ENCODE measurements around the gene CELF4. TPM values are rescaled to one million over a fixed set of nuclear protein-coding genes. Genes with fewer than 3 reads are reported as not detected.

The CELF4 gene
- 0.34 TPM in 1 of 2 replicates, not detected in the other for total RNA-seq

DNA sequence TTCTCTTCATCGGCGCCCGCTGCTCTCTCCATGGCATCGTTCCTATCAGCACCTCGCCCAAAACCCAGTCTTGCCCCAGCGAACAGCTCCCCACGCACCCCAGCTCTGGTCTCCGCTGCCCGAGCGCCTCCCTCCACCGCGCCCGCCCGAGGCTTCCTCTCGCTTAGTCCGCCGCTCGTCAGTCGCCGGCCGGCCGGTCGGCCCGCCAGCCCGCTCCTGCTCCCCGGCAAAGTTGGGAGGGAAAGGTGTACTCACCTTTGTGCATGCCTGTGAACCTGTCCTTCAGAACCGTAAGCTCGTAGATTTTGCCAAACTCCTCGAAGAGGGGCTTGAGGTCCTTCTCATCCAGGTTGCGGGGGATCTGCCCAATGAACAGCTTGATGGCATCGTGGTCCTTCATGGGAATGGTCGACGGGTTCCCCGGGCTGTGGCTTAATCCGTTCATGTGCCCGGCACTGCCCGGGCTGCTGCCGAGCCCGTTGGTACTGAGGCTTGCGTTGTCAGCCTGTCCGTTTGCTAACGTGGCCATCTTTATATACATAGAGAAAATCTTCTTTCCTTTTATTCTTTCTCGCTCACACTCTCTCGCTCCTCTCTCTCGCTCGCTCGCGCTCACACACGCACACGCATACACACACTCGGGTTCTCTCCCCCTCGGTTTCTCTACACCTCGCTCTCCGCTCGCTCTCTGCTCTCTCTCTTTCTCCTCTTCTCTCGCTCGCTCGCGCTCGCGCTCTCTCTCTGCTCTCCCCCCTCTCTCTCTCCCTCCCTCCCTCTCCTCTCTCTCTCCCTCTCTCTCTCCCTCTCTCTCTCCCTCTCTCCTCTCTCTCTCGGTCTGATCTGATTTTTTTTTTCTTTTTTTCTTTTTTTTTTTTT lies at the start of gene CELF4:
CELF4 (minus strand) TSS at position 698 of the 876 bp plus-strand sequence.
- Histone ChIP-seq H3K27me3 (ENCODE audit: control insufficient read depth, insufficient read depth, low read length) (peaks cover 68% of the 10 kb centered on the region), H3K36me3 (ENCODE audit: control insufficient read depth, insufficient read depth, low read length) (no peaks in the 10 kb centered on the region)

DNA sequence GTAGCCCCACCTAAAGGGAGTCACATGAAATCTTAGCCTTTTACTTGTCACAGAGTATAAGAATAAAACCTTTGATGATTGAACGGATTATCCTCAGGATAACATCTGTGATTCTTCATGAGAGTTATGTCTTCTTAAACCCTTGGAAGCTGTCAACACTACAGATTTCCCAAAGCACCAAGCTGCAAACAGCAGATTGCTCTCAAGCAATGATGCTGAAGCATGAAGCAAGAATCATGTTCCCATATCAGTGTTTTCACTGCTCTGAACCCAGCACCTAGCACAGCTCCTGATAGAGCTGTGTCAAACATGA lies 47.6 kb upstream of the CELF4 start:
- DNase-seq (ENCODE audit: low read depth): no peak
- TF ChIP-seq, protein P1, sequence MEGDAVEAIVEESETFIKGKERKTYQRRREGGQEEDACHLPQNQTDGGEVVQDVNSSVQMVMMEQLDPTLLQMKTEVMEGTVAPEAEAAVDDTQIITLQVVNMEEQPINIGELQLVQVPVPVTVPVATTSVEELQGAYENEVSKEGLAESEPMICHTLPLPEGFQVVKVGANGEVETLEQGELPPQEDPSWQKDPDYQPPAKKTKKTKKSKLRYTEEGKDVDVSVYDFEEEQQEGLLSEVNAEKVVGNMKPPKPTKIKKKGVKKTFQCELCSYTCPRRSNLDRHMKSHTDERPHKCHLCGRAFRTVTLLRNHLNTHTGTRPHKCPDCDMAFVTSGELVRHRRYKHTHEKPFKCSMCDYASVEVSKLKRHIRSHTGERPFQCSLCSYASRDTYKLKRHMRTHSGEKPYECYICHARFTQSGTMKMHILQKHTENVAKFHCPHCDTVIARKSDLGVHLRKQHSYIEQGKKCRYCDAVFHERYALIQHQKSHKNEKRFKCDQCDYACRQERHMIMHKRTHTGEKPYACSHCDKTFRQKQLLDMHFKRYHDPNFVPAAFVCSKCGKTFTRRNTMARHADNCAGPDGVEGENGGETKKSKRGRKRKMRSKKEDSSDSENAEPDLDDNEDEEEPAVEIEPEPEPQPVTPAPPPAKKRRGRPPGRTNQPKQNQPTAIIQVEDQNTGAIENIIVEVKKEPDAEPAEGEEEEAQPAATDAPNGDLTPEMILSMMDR (IDR thresholded peaks at IDR 0.05; ENCODE audit: insufficient read depth, low read length, poor library complexity, severe bottlenecking): no peak
- no peak overlapping the region for H3K4me3 ChIP-seq (ENCODE audit: low read depth, low read length)
- H3K27me3 ChIP-seq (ENCODE audit: control insufficient read depth, insufficient read depth, low read length): no peaks in the 10 kb centered on the region
- H3K36me3 ChIP-seq (ENCODE audit: control insufficient read depth, insufficient read depth, low read length): no peaks in the 10 kb centered on the region

More for the DNA sequence above, at the start of gene CELF4:
- DNase-seq (ENCODE audit: low read depth): no peak
- peak within 1 kb of the TSS; percentile 39 for H3K4me3 ChIP-seq (ENCODE audit: low read depth, low read length)
- TF ChIP-seq, protein P1 (IDR thresholded peaks at IDR 0.05; ENCODE audit: insufficient read depth, low read length, poor library complexity, severe bottlenecking): no peak

DNA sequence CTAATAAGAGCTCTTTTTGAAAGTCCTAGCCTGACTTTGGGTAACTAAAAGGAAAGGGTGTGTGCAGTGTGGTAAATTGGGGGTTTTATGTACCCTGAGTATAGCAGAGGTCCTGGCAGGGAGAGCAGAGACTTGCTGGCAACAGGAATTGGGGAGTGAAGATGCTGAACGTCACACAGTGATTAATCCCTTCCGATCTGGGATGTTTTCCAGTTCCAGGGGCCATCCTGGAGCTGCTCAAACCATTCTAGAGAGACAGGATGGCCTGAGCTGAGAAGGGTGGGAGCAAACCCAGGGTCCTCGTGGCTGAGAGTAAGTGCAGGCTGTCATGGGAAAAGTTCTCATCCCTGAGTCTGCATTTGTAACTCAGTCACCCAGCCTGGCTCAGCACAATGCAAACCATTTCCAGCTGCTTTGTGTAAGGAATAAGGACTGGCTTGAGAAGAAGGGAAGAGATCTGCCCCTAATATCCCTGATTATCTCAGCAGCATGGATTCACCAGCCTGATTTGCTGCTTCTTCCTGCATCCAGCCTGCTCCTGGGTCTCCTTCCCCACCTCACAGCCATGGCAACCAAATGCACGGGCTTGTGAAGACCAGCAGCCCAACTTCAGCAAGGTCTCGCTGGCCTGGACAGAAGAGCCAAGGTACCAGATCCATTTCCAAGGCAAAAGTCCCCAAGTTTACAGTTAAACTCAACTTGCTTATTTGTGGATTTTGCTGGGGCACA lies 47.1 kb upstream of the CELF4 start:
- no peak overlapping the region for H3K4me3 ChIP-seq (ENCODE audit: low read depth, low read length)
- no peaks in the 10 kb centered on the region for H3K36me3 ChIP-seq (ENCODE audit: control insufficient read depth, insufficient read depth, low read length)
- DNase-seq (ENCODE audit: low read depth): no peak
- no peaks in the 10 kb centered on the region for H3K27me3 ChIP-seq (ENCODE audit: control insufficient read depth, insufficient read depth, low read length)
- TF ChIP-seq, protein P1 (IDR thresholded peaks at IDR 0.05; ENCODE audit: insufficient read depth, low read length, poor library complexity, severe bottlenecking): no peak

DNA sequence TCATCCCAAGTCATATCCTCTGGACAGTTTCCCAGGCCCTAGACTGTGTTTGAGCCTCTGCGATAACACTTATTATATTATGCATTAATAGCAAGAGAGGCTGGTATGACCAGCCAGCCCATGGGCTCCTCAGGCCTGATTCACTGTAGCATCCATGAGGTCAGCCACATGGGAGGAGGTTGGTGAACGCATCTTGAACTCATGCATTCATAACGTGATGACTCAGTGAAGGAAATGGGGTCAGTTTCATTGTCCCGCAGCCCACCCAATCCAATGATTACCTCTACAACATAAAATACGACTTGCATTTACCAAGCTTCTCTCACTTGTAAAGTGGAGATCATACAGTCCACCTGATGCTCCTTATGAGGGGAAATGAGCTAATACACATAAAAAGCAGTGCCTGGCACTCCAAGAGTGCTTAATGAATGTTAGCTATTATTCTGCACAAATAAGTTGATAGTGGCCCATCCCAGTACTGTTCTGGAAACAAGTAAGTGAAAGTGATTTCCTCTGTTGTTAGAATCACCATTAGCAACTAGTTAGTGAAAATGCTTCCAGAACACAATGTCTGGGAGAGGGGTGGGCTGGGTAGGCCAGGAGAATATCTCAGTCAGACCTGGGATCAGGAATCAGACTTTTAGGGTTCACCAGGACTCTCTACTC lies 46.1 kb upstream of the CELF4 start:
- TF ChIP-seq, protein P1 (IDR thresholded peaks at IDR 0.05; ENCODE audit: insufficient read depth, low read length, poor library complexity, severe bottlenecking): no peak
- Histone ChIP-seq H3K4me3 (ENCODE audit: low read depth, low read length) (no peak overlapping the region), H3K27me3 (ENCODE audit: control insufficient read depth, insufficient read depth, low read length) (no peaks in the 10 kb centered on the region), H3K36me3 (ENCODE audit: control insufficient read depth, insufficient read depth, low read length) (no peaks in the 10 kb centered on the region)
- no peak for DNase-seq (ENCODE audit: low read depth)

DNA sequence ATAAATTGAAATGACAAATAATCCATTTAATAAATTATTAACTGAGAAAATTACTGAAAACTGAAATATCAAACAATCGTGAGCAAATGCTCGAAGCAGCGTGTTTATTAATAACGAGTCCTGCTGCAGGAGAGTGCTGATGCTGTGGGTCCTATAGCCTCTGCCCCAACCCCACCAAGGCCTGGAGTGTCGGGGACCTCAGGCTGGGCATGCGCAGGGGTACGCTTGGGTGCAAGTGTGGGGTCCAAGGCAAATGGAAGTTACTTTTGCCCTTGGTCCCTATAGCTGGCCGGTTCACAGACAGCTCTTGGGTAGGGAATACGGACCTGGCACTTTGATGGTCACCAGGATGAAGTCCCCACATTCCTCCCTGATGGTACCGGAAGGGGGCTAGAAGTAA lies 43.3 kb upstream of the CELF4 start:
- H3K27me3 ChIP-seq (ENCODE audit: control insufficient read depth, insufficient read depth, low read length): no peaks in the 10 kb centered on the region
- no peak overlapping the region for H3K4me3 ChIP-seq (ENCODE audit: low read depth, low read length)
- no peaks in the 10 kb centered on the region for H3K36me3 ChIP-seq (ENCODE audit: control insufficient read depth, insufficient read depth, low read length)
- TF ChIP-seq, protein P1 (IDR thresholded peaks at IDR 0.05; ENCODE audit: insufficient read depth, low read length, poor library complexity, severe bottlenecking): no peak
- no peak for DNase-seq (ENCODE audit: low read depth)

Measured in kidney epithelial cell (primary cell).